GM18951 (cell line): Measurements from ENCODE around the gene OR2B2.

Experiments used
- POLR2A ChIP-seq: IDR thresholded peaks from 4 replicates; pipeline ENCODE4 v1.6.1; 2011; ENCODE audit warnings: mild to moderate bottlenecking; ENCODE audit not compliant: insufficient read length, insufficient read depth; ENCODE audit errors: extremely low read depth
- in situ Hi-C: fragments of 300-500 bp; cut with MboI; formaldehyde crosslinking; loops from one replicate; pipeline ENCODE4 v1.12.0; 2022; ENCODE audit warnings: low sequenced_read_pairs, mixed read lengths, inconsistent platforms; ENCODE audit not compliant: unreplicated experiment

OR2B2 gene

GRCh38 chr6:27899543-27899942 lies 12.7 kb downstream of the OR2B2 start:
- TF ChIP-seq POLR2A: no peak
- in situ Hi-C loops: loop anchor here (10.0 kb wide), 1 partner anchor 745 kb away; no protein-coding TSS in a partner anchor

DNA sequence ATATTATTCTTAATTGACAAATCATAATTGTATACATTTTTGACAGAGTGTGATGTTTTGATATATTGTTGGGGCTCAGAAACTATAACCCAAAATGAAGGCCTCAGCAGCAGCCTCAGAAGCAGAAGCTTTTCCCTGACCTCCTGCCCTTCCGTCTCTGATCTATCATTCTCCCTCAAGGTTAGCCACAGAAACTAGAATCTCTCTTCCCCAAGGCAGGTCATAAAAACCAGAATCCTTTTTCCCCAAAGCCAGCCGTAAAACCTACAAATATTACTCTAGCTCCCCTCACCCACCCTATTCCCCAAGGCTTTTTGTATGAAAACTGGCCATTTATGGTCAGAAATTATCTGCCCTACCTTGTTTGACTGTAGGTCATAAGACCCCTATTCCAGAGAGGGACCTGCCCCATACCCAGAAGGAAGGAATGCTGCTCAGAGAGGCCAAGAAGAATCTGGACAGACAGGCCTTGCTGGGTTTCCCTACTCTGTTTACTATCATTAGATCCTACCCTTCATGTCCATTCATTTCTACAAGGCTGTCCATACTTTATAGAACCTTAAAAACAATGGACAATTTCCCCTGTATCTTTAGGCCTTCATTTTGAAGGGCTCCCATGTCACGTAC lies 14.5 kb downstream of the OR2B2 start:
- TF ChIP-seq POLR2A: no peak
- in situ Hi-C loops: loop anchor here (10.0 kb wide), 1 partner anchor 743 kb away; no protein-coding TSS in a partner anchor

DNA sequence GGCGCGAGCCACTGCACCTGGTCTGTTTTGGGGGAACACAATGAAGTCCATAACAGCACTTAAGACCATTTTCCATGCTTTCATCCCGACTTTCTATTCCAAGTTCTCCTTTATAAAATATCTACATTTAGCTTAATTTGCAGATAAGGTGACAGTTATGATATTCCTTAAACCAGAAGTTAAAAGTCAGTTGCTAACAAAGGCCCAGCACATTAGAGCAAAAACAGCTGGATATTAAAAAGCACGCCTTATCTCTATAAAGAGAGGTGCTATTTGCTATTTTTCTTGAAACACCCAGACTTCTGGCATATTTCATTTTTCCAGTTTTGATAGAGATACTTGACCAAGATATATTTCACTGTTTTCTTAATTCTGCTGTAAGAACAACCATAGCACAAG lies 15.8 kb downstream of the OR2B2 start:
- in situ Hi-C loops: loop anchor here (10.0 kb wide), 1 partner anchor 742 kb away; no protein-coding TSS in a partner anchor
- TF ChIP-seq POLR2A: no peak

GRCh38 chr6:27894839-27895762 lies 17.1 kb downstream of the OR2B2 start:
- peak; percentile 52 for TF ChIP-seq POLR2A
- in situ Hi-C loops: loop anchor here (10.0 kb wide), 1 partner anchor 740 kb away; no protein-coding TSS in a partner anchor

DNA sequence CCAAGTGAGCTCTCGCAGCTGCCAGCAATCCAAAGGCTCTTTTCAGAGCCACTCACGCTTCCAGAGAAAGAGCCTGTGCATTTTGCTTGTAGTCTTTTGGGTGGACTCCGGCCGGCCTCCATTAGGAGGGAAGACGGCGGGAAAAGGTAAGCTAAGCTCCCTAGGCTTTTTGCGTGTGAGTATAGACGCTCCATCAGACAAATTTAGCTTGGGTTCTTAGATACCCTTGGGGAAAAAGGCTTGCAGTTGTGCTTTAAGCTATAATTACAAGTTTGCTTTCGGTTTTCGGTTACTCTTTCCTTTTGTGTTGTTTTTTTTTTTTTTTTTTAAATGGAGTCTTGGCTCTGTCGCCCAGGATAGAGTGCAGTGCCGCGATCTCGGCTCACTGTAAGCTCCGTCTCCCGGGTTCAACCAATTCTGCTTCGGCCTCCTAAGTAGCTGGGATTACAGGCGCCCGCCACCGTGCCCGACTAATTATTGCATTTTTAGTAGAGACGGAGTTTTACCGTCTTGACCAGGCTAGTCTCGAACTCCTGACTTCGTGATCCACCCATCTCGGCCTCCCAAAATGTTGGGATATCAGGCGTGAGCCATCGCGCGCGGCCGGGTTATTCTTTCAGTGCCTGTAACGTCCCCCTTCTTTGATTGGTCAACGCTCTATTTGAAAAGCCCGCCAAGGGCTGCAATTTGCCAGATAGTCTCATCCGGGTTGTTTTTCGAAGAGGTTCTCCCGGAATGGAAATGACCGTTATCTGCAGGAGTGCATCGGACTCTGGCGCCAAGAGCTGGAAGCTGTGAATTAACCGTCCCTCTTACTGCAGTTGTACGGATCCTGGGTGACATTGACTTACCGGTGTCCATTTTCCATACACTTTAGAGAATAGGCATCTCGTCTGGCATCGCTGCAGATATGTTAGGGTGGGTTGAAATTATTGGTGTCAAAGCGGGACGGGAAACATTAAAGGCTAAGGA lies 18.1 kb downstream of the OR2B2 start:
- in situ Hi-C loops: loop anchor here (10.0 kb wide), 1 partner anchor 739 kb away; no protein-coding TSS in a partner anchor
- TF ChIP-seq POLR2A: no peak

DNA sequence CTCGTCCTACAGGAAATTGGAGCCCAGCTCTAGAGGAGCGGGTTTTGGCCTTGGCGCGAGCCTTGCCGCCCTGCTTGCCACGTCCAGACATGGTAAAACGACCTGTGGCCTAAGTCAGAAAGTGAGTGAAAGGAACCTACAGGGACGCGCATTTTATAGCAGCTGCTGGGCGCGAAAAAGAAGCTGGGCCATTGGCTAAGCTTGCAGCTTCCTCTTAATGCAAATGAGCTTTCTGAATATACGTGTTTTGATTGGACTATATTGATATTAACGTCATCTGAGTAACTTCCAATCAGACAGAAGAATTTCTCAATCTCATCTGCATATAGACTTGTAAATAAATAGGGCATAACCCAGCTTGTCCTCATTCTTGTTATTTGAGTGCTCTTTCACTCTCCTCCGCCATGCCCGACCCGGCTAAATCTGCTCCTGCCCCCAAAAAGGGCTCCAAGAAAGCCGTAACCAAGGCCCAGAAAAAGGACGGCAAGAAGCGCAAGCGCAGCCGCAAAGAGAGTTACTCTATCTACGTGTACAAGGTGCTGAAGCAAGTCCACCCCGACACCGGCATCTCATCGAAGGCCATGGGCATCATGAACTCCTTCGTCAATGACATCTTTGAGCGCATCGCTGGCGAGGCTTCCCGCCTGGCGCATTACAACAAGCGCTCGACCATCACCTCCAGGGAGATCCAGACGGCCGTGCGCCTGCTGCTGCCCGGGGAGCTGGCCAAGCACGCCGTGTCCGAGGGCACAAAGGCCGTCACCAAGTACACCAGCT lies 18.9 kb downstream of the OR2B2 start:
- in situ Hi-C loops: loop anchor here (10.0 kb wide), 1 partner anchor 738 kb away; no protein-coding TSS in a partner anchor
- TF ChIP-seq POLR2A: peak; percentile 100

- in situ Hi-C loops: loop anchor here (10.0 kb wide), 1 partner anchor 738 kb away; no protein-coding TSS in a partner anchor
- no peak for TF ChIP-seq POLR2A
Measured at GRCh38 chr6:27892649-27893058, 19.5 kb downstream of the OR2B2 start.

DNA sequence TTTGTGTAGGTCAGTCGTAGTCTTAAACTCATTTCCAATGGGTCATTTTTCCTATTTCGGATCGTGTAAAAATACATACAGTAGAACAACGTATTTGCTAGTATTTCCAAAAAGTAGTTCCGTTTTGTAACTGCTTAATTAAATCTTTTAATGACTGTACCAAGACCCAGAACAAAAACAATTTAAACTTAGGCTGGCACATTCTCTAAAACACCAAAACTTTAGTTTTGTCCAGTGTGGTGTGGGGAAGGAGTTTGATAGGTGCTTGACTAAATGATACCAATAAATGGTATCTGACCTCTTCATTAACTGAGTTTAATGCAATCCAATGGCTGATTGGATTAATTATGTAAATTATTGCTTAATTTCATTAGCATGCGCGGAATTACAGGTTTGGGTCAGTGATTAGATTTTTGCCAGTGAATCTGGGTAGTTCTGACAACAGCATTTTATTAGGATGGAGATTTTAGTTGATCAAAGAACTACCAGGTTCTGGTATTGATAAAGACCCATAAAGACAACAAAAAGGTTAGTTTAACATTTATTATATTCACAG lies 20.8 kb downstream of the OR2B2 start:
- in situ Hi-C loops: loop anchor here (10.0 kb wide), 1 partner anchor 737 kb away; no protein-coding TSS in a partner anchor
- no peak for TF ChIP-seq POLR2A

DNA sequence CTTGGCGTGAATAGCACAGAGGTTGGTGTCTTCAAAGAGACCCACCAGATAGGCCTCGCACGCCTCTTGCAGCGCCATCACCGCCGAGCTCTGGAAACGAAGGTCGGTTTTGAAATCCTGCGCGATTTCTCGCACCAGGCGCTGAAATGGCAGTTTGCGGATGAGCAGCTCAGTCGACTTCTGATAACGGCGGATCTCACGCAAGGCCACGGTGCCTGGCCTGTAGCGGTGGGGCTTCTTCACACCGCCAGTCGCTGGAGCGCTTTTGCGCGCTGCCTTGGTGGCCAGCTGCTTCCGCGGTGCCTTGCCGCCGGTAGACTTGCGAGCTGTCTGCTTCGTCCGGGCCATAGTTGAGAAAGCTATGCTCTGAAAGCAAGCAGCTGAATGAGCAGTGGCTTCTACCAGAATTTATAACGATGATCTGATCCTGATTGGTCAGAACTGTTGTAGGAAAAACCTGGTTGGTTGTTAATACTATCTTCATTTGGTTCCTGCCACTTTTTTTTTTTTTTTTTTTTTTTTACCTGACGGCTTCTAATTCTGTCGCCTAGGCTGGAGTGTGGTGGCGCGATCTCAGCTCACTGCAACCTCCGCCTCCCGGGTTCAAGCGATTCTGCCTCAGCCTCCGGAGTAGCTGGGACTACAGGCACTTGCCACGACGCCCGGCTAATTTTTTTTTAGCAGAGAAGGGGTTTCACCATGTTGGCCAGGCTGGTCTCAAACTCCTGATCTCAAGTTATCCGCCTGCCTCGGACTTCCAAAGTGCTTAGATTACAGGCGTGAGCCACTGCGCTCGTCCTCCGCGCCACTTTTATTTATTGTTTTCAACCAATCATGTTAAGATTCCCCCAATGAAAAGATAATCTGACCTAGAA lies 21.5 kb downstream of the OR2B2 start:
- in situ Hi-C loops: loop anchor here (10.0 kb wide), 1 partner anchor 736 kb away; no protein-coding TSS in a partner anchor
- peak; percentile 100 for TF ChIP-seq POLR2A

GRCh38 chr6:27889628-27890444 lies 22.4 kb downstream of the OR2B2 start:
- TF ChIP-seq POLR2A: no peak
- in situ Hi-C loops: loop anchor here (10.0 kb wide), 1 partner anchor 735 kb away; no protein-coding TSS in a partner anchor

- in situ Hi-C loops: no loop called here
- no peak for TF ChIP-seq POLR2A
Measured at GRCh38 chr6:27889275-27889627, 22.9 kb downstream of the OR2B2 start.
